ENCODE data around the gene CLSTN2.

Gene CLSTN2

DNA sequence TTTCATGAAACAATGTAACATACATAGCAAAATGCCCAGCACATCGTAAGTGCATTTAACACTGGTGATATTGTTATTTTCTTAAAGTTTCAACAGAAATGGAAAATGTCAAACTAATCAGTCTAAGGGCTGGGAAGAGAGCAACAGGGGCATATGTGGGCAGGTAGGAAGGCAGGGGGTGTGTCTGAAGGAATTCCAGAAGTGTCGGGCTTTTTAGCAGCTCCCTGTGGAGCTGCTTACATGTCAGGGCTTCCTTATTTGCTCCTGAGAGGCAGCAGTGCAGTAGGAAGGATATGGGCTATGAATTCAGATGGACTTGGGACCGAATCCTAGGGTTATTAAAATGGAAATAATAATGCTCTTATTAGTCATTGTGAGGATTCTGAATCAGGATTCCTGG lies 311.6 kb downstream of the CLSTN2 start:
- no peak for DNase-seq

DNA sequence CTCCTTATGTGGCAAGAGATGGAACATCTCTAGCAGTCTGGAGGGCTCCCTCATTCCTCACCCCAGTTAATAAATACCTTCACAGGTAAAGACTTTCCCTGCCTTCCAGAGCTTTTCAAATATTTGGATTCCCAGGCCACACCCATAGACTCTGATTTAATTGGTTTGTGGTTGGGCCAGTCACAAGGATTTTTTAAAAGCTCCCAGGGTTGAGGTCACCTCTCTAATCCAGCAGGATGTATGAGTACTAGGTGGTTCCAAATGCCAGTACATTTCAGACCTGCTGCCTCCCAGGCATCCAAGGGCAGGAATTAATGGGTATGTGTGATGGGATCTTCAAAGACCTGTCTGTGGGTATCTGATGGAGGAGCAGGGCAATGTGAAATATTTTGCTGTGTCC lies 312.8 kb downstream of the CLSTN2 start:
- DNase-seq = no peak

DNA sequence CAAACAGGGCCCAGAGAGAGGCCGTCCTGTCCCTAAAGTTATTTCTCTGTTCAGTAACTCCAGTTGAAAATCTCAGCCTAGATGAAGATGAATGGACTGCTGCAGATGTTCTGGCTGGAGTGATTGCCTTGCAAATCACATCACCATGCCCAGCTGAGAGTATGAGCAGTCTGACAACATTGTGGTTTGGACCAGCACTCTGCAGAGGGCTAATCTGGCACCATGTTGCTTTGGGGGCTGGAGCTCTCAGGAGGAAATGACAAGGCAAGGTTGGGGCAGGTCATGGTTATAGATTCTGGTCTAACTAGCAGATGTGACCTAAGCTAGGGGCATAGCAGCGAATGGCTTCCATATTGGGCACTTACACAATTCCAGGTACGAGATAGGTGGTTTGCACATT lies 314.2 kb downstream of the CLSTN2 start:
- DNase-seq = no peak

DNA sequence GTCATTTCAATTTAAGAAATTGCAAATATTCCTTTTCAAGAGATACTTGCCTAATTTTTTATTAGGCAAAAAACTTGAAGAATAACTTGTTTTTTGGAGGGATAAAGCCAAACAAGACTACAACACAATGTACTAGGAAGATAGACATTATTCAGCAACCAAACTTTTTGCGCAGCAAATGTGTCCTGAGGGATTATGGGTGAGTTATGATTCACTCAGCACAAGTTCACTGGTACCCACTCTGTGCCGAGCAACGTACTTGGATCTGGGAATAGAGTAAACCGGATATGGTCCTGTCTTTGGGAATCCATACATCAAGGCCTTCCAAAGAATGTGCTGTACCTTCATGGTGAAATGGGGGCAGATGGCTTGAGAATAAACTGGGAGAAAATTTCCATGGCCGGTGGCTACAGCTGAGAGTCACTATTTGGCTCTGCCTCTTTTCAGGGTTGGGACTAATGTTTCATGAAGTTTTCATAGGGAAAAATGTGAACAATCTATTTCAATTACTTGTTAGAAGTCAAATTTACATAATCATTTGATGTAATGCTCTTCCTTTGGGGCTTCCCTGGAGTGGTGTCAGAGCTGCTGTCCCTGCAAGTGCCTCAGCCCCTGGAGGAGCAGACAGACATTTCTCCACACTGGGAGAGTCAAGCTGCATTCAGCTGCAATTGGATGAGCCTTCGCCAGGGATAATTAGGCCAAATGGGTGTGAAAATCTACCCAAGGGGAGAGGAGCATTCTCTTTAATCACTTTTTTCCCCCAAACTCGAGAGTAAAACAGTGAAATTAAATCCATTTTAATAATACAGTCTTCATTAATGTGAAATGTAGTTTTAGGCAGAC lies 315.2 kb downstream of the CLSTN2 start:
- no peak for DNase-seq

DNA sequence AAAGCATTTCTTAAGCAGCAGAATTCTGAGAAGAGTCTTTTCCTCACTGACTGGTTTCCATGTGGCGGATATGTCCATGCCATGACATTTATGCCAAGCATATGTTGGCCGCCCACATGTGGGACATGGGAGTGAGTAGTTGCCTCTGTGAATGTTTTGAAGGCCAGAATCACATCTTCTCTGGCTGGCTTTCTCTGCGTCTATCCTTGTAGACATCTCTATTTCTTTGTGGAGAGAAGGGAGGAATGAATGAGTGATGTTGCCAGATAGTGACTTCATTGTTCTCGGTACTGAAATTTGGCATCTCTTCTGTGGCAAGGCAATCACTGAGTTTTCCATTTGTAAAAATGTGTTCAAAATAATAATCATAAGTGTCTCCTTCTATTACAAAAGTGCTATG lies 316.0 kb downstream of the CLSTN2 start:
- no peak for DNase-seq

DNA sequence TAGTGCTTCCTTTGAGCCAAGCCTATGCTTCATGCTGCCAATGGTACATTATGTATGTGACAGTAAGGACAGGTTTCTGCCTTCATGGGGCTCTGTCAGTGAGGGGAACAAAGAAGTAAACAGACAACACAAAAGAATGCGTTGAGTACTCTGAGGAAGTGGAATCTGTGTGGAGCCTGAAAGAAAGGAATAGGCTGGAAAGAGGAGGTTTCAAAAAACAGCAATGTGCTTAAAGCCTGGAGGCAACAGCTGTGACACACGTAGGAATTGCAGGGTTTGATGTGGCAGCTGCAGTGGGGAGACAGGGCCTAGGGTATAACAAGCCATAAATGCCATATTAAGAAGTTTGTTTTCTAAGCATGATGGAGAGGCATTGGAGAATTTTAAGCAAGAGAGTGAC lies 316.7 kb downstream of the CLSTN2 start:
- no peak for DNase-seq

DNA sequence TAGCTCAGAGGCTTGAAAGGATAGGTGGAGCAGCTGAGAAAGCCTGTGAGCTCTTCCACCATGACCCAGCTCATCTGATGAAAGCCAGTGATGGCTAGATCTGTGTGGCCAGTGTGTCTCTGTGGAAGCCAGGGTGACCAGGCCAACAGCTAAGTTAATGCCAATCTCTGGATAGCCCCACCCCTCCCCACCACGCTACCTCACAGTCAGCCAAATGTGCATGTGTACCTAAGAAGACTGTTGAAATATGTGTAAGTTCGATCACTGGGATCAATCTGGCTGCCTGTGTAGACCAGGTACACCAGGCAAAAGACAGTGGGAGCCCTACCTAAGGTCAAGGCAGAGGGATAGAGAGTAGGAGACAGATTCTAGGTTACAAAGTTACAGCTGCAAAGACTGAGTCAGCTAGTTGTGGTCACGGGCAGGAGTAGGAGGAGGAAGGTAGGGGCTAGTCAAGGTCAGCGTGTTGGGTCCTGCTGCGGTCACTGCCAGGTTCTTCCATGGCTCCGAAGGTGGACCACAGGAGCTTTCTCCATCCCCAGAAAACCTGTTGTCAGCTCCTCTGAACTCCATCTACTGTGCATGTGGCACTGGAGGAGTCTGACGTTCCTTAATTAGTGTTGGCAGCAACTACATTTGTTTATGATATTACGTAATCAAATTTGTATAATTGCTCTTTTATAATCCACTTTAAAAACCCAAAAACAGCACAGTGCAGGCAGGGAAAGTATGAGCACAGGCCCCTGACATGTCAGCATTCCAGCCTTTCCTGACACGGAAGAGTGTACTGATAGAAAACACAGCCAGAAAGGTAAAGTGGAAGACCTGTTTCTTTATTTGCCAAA lies 318.0 kb downstream of the CLSTN2 start:
- DNase-seq = no peak

DNA sequence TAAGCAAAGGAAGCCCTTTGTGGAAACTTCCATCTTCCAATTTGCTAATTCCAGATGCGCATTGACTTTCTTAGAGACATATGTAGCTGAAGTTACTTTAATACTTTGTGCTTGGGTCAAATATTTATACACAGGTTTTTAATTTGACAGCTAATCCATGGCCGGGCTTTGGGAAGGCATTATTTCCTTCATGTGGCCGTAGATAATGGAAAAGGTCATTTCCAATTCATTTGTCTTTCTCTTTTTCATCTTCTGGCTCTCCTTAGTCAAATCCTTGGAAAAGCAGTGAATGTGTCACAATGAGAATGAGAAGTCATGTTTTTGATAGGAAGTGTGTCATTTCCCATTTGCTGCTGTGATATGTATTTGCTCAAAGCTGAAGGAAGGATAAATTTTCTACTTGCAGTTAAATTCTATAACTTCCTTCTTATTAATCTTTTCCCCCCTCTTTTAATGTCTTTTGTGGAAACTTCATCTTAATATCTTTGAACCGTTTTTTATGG lies 323.3 kb downstream of the CLSTN2 start:
- no peak for DNase-seq

DNA sequence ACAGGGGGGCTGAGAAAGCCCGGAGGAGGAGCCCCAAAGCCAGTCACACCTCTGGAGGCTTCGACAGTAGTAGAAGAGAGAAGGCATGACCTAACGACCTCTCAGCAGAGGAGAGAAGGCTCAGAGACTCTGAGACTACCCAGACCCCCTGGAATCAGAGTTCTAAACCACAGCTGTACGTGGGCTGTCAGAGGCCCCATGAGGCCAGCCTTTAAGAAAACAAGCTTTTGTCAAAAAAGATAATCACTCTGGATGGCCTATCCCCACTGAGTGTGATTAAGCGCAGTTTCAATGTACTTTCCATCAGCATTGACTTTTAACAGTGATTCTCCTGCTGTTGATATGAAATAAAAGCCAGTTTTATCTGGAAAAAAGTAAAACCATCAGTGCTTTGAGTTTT lies 330.3 kb downstream of the CLSTN2 start:
- DNase-seq = no peak

DNA sequence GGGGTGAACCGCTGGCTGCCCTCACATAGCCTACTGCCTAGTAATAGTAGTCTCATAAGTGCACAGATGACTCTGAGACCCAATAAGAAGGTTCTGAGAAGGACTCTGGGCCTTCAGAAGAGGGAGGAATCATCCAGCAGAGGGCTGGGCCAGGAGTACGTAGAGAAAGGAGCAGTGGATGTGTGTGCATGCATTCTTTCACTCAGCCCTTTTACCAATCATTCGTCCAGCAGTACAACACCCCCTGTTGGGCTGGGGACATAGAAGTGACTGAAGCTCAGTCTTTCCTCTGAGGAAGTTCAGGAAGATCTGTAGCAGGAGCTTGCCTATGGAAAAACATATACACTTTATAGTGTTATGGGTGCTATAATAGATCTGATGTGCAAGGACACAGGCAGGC lies 333.1 kb downstream of the CLSTN2 start:
- DNase-seq = no peak

DNA sequence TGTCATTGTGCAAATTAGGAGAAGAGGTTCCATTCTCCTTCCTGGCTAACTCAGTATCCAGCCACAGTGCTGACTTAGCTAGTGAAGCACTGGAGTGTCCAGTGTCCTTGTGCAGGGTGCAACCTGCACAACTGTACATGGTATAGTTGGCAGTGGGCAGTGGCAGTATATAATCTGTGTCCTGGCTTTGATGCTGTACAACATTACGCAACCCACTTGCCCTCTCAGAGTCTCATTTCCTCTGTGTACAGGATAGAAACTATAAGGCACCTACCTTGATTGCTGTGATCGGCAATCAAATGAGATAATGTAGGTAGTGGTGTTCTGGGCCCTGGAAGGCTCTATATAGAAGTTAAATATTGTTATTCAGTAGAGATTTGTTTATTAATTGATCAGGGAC lies 333.6 kb downstream of the CLSTN2 start:
- no peak for DNase-seq

DNA sequence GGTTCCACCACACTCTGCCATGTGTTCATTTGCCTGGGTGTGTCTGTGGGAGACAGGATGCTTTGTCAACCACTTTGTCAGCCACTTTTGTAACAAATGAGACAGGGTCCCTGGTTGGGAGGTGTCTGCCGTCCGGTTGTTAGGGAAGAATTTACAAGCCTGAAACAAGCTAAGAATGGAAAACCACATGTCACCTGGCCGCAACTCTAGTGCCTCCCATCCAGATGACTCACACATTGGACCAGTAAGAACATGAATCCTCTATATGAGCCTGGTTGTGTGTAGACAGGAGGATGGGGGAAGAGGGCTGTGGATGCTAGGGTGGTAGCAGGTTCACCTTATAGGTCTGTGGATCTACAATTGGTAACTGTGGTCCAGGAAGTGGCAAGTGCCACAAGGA lies 335.3 kb downstream of the CLSTN2 start:
- DNase-seq = no peak

DNA sequence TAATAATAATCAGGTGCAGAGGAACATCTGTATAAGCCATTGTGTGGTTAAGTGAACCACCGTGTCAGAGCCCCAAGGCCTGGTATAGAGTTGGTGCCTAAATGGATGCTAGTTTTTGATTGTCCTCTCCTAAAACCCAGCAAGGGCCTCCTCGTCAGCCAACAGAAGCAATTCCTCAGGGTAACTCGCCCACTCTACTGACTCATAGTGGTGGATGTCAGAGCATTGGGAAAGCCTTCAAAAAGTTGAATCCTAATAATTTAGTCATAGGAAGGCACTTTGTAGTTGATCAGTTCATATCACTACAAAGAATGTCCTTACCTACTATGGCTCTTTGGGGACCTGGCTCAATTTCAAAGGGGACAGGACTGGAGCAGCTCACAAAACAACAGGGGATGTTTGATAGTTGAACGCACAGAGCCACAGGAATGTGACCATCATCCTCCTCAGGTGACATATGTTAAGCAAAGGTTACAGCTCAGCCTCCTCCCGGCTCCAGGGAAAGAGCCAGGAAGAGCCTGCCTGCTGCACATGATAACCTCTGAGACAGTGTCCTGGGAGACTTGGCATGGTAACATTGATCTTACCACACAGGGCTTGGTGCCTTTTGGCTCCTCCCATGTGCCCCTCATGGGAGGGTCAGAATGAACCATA lies 338.7 kb downstream of the CLSTN2 start:
- DNase-seq = no peak

DNA sequence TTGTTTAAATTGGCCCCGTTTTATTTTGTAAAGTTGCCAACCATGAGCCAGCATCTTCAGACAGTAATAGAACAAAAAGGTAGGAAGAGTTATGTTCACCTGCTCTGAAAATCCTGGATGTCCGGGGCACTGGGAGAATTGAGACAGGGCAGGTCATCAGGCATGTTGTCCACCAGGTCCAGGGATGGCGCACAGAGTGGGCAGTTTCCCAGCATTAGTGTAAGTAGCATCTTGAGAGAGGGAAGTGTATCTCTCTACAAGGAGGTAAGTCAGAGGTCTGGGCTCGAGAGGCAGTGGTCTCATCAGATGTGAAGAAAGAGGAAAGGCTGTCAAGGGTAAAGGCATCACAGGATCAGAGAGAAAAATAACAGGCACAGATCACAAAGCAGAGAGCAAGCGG lies 339.4 kb downstream of the CLSTN2 start:
- DNase-seq = no peak

DNA sequence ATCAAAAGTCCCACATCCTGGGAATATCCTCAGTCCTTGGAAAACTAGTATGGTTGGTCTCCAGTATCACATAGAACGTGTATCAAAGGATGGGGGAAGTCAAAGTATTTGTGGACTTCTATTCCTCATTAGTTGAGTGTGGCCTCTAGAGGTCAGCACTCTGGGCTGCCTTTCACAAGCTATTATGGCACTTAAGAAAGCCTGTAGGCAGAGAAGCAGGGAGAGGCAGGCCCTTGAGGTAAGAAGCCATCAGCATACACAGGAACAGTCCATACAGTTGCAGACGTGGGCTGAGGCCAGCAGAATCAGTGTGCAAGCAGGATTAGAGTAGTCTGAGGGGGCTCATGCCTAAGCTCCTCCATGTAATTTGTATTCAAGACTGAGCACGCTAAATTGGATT lies 341.7 kb downstream of the CLSTN2 start:
- DNase-seq = peak; percentile 38

DNA sequence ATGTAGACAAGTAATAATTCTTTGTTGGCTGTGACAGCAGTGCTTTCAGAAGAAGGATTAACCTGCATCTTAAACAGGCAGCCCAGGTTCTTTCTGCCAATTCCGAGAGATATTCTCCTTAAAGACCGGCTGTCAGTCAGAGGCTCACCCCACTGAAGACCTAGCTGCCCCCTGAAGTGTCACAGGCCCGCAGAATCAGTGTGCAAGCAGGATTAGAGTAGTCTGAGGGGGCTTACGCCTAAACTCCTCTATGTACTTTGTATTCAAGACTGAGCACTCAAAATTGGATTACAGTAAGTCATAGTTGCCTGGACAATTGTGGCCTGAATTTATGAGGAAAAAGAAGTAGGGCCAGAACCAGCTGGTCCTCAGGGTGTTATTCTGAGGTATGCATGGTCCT lies 342.9 kb downstream of the CLSTN2 start:
- DNase-seq = no peak

DNA sequence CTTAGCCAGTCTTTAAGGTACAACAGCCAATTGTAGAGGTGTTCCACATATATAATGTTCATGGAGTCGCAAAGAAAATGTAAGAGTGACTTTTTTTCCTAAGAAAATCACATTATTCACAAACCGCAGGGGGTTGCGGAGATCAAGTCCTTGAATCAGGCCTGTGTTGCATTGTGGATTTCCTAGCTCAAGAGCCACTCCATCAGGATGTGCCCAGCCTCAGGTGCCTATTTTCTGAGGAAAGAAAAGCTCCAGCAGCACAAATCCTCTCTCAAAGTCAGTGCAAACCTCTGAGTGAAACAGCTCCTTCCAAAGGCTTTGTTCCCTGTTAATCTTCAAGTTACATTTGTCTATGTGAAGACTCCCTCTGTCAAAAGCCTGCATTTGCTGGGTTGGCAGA lies 349.4 kb downstream of the CLSTN2 start:
- DNase-seq = no peak

DNA sequence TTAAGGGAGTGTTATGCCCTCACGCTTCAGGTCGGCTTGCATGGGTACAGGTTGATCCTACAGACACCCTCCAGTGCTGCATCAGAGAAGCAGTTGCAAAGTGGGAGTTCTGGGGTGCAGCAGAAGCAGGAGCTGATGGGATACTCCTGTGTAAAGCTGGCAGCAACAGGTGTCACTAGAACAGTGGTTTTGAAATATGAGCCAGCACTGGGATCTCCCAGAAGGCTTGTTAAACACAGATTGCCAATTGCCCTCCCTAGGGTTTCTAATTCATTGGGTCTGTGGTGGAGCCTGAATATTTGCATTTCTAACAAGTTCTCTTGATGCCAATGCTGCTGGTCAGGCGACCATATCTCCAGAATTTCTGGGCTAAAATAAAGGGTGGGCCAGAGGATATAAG lies 350.4 kb downstream of the CLSTN2 start:
- no peak for DNase-seq

DNA sequence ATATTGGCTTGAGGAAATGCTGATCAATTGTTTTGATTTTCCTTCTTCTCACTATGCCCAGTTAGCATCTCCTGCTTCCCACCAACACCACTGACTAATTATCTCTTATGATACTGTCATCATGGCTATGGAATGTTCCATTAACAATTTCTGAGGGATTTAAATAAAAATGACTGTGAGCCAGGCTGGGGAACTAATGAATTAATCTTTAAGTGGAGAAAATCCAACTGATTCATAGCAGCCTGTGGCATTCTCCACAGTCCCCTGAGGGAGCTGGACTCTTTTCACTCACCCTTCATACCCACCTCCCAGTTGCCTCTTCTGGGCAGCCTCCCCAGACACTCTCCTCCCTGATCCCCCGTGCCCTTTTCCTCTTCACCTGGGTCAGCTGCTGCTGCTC lies 353.6 kb downstream of the CLSTN2 start:
- DNase-seq = no peak

DNA sequence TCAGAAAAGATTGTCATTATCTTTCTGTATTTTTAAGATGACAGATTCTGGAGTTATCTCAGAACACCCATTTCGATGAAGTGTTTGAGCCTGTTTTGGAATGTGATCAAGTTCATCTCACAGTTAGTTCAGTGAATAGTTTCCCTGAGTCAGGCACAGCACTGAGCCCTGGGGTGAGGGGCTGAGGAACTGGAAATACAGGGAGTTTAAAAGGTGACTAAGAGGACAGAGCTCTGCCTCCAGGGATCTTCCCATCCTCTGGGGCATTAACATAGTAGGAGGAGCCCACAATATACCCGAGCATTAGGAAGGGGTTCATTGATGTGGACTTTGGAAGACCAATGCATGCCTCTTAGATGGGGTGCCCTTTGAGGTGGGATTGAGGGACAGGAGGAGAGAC lies 355.1 kb downstream of the CLSTN2 start:
- DNase-seq = no peak

DNA sequence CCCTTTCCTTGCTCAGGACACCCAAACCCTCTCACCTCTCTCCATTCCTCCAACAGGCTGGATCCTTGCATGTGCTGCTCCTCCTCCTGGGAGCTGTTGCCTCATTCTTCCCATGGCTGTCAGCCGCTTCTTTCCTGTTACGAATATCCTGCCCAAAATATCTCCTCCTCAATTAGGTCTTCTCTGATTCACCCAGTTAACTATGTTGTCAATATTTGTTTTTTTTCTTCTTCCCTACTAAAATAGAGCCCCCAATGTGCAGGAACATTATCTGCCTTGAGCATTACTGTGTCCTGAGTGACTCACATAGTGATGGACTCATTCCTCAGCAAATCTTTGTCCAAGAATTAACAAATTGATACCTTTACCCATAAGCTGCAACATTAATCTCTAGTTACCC lies 357.2 kb downstream of the CLSTN2 start:
- DNase-seq = no peak

DNA sequence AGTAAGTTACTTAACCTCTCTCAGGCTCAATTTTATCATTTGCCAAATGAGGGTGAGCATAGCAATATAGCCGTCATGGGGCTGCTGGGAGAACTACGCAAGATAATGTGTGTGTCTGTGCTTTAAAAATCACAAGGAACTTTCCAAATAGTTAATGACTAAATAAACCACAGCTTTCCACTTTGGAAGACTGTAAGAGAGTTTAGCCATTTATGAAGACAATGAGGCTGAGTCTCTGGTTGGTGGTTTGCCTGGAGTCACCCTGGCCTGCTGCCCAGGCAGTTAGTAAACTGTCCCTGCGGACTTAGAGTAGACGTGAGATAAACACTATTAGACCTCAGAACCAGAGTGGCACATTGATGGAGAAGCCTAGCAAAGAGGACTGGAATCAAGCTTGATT lies 357.7 kb downstream of the CLSTN2 start:
- DNase-seq = no peak

DNA sequence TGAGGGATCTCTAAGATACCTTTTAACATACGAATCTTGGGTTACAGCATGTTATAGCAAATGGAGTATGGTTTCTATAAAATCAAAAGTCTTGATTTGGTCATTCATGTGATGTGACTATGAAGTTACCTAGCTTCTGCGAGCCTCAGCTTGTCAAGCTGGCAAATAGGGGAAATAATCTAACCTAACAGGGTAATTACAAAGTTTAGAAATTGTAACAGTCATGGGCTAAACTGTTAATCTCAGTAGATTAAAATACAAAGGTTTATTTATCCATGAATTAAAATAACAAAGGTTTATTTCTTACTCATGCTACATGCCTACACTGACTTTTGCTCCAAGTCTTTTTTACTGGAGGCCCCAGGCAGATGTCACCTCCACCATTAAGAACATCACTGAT lies 359.1 kb downstream of the CLSTN2 start:
- DNase-seq = no peak

Data from OCI-M1 (cell line).